H1 (cell line): ENCODE data around the gene MIPEP. TPM values are rescaled to one million over a fixed set of nuclear protein-coding genes. Genes with fewer than 3 reads are reported as not detected.

Experiments used
- polyA plus RNA-seq, 7 experiments: library from polyadenylated mRNA; depleted of rRNA in 3 of 7; stranded (reverse) in 5 of 7; unstranded in 2 of 7; fragments of >200 nt in 5 of 7; fragments of 200-250 nt in 2 of 7; gene quantifications; 1 replicate in 5 of 7; 2 replicates in 1 of 7; 4 replicates in 1 of 7; pipeline versions ENCODE4 v1.2.1 to v1.2.3, GENCODE V29; 2011 to 2013; ENCODE audit warnings: missing spikeins in 2 of 7, mixed read lengths in 2 of 7
- small RNA-seq: library from polyadenylated mRNA; stranded (forward); fragments of <200 nt; extraction: miRNeasy Mini kit (QIAGEN cat#:217004); gene quantifications from one replicate; pipeline ENCODE3, GENCODE V24; 2013; ENCODE audit not compliant: insufficient read depth
- total RNA-seq: library from RNA; stranded (reverse); fragmentation: NEBNext Ultra II Directional; extraction: Animal tissue kit (Norgen Biotek cat#: 25700); gene quantifications from 2 replicates; pipeline ENCODE4 v1.2.1, GENCODE V29; 2021

MIPEP gene
- total and polyA plus RNA-seq, 2 of the 8 experiments (the other 6 are each of a cell fraction or from before 2014, with no cell fraction given) = 24.0 to 24.2 TPM

Small RNA genes within 50 kb of the gene (small RNA-seq; reads per million reads assigned to genes)
- gene MTCO3P2 = not detected

Other genes starting within 250 kb of the MIPEP start
- not detected in 2 replicates for gene C1QTNF9B, start 8.1 kb upstream of the MIPEP start, total RNA-seq
- gene C1QTNF9B, start 8.1 kb upstream of the MIPEP start, polyA plus RNA-seq (2011; rRNA removed) = 0.09 and 0.11 TPM in 2 replicates